ENCODE data around the gene NLGN1. TPM values are rescaled to one million over a fixed set of nuclear protein-coding genes. Genes with fewer than 3 reads are reported as not detected.

Gene NLGN1
- total RNA-seq, 1 donor = 0.10 TPM

DNA sequence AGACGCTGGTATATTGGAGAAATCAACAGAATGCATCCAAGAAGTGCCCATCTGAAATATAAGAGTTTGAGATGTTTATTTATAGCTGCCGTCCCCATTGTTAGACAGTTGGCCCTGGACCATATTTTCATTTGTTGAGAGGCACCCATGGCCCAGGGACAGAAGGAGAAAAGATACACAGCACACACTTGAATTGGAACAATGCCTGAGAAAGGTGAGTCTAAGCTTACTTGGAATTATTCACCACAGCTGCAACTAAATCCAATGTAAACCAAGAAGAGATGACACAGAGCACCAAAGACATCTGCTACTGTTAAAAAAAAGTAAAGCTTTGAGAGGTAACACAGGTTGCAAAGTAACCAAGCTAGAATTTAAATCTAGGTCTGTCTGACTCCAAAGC is 936.1 kb downstream of the NLGN1 start:
- Histone ChIP-seq H3K4me1 (ENCODE audit: insufficient read depth, low read length) (peaks cover 35% of the 10 kb centered on the region), H3K27me3 (ENCODE audit: insufficient read depth, low read length) (no peaks in the 10 kb centered on the region), H3K9me3 (ENCODE audit: low read depth, low read length) (no peaks in the 10 kb centered on the region), H3K4me3 (ENCODE audit: low read length) (no peak overlapping the region)

DNA sequence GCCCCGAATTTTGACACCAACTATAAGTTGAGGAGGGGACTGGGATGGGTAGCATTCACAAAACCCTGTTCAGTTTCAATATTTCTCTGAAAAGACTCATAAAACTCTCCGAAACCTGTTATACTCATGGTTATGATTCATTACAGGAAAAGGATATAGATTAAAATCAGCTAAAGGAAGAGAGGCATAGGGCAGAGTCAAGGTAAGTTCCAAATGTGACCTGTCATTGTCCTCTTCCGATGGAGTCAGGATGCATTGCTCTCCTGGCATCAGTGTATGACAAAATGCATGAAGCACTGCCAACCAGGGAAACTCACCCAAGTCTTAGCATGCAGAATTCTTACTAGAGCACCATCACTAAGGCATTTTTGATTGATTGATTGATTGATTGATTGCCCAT is 936.6 kb downstream of the NLGN1 start:
- no peaks in the 10 kb centered on the region for H3K9me3 ChIP-seq (ENCODE audit: low read depth, low read length)
- H3K27me3 ChIP-seq (ENCODE audit: insufficient read depth, low read length) = no peaks in the 10 kb centered on the region
- peaks cover 35% of the 10 kb centered on the region for H3K4me1 ChIP-seq (ENCODE audit: insufficient read depth, low read length)
- H3K4me3 ChIP-seq (ENCODE audit: low read length) = no peak overlapping the region

DNA sequence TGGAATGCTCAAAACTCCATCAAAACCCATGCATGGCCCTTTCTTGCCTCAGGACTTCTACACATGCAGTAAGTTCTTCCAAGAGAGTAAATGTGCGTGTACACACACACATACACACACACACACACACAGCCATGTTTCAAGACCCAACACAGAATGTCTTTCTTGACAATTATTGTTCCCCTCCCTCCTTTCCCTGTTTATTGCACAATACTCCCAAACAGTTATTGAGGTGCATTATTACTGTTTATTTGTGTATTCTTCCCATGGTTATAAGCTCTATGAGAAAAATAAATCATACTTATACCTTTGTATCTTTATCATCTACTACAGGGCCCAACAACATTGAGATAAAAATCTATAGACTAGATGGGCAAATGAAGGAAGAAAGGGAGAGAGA is 937.8 kb downstream of the NLGN1 start:
- no peaks in the 10 kb centered on the region for H3K27me3 ChIP-seq (ENCODE audit: insufficient read depth, low read length)
- H3K4me3 ChIP-seq (ENCODE audit: low read length) = no peak overlapping the region
- no peaks in the 10 kb centered on the region for H3K9me3 ChIP-seq (ENCODE audit: low read depth, low read length)
- peaks cover 34% of the 10 kb centered on the region for H3K4me1 ChIP-seq (ENCODE audit: insufficient read depth, low read length)

DNA sequence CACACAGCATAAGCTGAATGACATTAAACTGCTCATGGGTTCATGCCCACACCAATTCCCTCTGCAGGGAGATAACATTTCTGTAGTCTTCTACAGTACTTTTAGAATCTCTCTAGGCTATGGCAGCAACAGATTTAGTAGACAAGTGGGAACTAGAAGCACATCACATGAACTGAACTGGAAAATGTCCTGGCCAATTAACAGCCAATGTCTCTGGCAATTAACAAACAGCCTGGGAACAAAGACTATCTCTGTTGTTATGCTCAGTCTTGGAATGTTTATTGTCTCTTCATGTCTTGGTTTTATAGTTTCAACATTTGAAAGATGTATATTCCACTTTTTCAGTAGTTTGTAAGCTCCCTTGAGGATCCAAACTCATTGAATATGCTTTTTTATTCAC is 938.4 kb downstream of the NLGN1 start:
- Histone ChIP-seq H3K4me1 (ENCODE audit: insufficient read depth, low read length) (peaks cover 33% of the 10 kb centered on the region), H3K9me3 (ENCODE audit: low read depth, low read length) (no peaks in the 10 kb centered on the region), H3K4me3 (ENCODE audit: low read length) (no peak overlapping the region), H3K27me3 (ENCODE audit: insufficient read depth, low read length) (no peaks in the 10 kb centered on the region)
